Measurements from ENCODE around the gene EIF2AK3.
A peak's percentile ranks its signal among the peaks of the same experiment; 100 is the strongest.
"Not testable (repeated sequence)": the region's sequence is repeated elsewhere in the genome, so short reads cannot be mapped to it uniquely, and the experiment has no call there.

Gene EIF2AK3

DNA sequence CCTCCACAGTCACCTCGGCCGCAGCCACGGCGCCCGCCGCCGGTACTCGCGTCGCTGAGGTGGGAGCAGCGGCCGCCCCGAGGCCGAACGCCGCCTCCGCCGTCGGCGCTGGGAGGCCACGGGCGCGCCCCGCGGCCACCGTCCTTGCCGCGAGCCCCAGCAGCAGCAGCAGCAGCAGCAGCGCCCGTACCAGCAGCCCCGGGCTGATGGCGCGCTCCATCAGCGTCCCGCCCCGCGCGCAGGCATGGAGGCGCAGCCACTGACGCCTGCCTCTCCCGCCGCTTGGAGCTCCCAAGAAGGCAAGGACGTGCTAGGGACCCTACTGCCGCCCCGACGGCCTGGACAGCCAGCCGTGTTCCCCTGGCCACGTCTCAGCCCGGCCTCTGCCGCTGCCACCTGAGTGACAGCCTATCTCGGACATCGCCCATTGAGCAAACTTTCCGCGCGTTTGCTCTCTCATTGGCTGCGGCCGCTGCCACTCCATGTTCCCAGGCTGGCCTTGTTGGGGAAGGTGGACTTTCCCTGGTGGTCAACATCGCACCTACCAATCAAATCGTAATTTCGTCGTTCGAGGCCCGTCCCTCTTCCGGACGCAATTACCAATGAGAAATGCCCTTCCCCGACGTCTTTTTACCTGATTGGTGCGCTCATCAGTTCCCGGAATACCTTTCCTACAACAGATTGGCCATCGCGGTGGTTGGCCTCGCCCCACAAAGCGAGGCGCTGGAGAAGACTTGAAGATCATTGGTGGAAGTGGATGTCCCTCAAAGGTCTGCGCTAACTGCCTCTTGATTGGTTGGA, at the start of gene EIF2AK3:
EIF2AK3 (minus strand) TSS at position 410 of the 801 bp plus-strand sequence; CDS start at position 220, 190 bp downstream.
- DNase-seq (ENCODE audit: low read depth in 2 of 2) = peak; percentile 90 to 93

DNA sequence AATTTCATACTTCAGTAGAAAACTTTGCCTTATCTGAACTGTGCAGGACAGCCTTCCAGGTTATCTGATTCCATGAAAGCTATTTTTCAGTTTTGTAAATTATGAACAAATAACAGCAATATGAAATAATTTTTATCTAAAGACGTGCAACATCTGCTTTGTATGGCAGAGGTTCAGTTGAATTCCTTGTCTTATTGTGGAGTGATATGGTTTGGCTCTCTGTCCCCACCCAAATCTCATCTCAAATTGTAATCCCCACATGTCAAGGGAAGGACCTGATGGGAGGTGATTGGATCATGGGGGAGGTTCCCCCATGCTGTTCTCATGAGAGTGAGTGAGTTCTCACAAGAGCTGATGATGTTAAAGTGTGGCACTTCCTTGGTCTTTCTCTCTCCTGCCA, 46.1 kb upstream of the EIF2AK3 start:
- DNase-seq (ENCODE audit: low read depth in 2 of 2) = no peak

DNA sequence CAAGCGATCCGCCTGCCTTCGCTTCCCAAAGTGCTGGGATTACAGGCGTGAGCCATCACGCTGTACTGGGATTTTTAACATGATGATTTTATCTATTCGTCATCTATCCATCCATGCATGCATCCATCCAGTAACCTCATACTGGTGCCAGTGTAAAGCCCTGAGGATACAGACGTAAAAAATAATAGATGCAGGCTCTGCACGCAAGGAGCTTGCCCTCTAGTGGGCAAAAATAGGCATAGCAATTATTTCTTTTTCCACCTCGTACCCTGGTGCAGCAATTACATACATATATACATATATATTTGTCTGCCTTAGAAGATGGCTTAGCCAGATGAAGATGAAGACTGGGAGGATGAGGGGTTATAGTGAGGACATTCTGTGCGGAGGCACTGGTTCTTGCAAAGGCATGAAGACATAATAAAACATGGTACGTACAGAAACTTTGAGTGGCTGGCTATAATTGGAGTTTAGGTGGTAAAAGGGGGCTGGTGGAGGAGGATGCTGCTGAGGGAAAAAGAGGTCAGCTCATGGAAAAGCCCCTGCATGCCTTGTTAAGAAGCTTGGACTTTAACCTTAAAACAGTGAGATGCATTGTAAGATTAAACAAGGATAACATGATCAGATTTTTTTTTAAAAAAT, 44.6 kb upstream of the EIF2AK3 start:
- DNase-seq (ENCODE audit: low read depth in 2 of 2) = no peak

DNA sequence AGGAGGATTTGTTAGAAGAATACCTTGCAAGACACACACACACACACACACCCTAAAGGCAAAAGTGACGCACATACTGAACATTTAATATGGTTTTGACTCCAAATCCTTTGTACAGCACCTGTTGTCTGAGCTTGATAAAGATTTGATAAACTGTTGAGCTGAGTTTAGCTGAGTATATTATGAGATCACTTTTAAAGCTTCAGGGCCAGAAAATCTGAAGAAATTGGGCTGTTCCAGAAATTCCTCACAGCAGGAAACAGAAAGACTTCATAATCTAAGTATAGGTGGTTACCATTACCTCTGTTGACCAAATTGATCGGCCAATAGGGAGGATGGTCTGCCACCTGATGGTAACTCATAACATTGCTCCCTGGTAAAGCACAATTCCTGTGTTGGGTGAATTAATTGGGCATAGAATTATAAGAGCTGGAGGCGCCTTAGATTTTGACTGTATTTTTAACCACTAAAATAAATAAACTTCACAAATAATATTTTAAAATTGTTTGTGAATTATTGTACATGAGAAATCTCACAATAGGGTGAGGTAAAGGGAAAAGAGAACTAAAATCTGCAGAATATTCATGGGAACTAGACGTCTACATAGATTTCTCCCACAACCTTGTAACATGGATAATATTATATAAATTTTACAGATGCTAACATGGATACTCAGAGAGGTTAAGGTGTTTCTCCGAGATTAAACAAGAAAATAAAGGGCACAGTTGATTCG, 42.4 kb upstream of the EIF2AK3 start:
- peak in 1 of 2 donors; percentile 12 for DNase-seq (ENCODE audit: low read depth in 2 of 2)

DNA sequence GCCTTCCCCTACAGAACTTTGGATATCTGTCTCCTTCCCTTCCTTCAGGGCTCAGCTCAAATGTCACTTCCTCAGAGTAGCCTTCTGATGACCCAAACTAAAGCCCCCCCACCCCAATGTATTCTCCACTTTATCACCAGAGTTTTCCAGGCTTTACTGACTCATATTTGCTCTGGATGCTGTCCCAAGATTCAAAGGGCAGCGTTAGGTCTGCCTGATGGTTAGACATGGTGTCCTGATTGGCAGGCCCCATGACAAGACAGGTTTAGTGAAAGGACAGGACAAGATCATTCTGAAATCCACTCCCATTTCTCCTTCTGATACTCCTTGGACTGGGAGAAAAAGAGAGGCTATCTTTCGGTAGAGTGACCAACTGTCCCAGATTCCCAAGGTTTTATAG, 41.6 kb upstream of the EIF2AK3 start:
- no peak for DNase-seq (ENCODE audit: low read depth in 2 of 2)

DNA sequence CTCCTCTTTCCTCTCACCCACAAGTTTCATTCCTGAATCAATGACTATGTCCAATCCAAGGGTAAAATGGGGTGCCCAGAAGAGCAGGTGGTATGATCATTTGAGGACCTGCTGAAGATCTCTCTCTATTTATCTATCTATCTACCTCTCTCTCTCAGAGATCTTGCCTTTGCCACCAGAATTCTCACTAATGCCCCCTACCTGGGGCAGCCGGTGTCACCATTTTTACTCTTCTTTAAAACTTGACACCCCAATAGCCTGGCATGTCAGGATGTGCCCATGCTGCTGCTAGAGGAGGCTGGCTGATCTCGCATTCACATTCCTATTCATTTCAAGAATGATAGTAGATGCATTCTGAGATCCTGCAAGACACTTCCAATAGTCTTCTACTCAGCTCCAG, 40.0 kb upstream of the EIF2AK3 start:
- no peak for DNase-seq (ENCODE audit: low read depth in 2 of 2)

DNA sequence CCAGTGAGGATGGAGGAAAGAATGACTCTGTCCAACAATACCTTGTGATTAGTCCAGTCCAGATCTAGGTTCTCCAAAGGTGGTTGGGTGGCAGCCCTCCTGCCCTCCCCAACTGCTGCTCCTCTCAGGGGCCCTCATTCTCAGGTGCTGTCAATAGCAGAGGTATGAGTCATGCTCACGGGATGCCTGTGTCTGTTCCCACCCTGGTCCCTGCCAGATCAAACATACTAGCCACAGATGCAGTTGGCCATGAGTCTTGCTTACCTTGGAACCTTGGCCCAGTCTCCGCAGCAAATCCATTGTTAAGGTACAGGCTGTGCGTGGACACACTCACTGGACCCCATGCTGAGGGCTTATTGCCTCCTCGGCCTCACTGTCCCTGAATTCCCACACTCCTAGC, 39.3 kb upstream of the EIF2AK3 start:
- no peak for DNase-seq (ENCODE audit: low read depth in 2 of 2)

DNA sequence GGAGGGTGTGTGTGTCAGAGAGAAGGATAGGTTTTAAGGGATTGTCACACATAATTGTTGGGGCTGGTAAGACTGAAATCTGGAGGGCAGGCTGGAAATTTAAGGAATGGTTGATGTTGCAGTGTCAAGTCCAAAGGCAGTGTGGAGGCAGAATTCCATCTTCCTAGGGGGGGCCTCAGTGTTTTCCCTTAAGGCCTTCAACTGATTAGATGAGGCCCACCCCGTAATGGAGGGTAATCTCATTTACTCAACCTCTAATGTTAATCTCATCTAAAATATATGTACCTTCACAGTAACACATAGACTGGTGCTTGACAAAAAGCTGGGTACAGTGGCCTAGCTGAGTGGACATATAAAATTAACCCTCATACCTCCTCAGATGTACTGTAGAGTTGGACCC, 33.4 kb upstream of the EIF2AK3 start:
- no peak for DNase-seq (ENCODE audit: low read depth in 2 of 2)

DNA sequence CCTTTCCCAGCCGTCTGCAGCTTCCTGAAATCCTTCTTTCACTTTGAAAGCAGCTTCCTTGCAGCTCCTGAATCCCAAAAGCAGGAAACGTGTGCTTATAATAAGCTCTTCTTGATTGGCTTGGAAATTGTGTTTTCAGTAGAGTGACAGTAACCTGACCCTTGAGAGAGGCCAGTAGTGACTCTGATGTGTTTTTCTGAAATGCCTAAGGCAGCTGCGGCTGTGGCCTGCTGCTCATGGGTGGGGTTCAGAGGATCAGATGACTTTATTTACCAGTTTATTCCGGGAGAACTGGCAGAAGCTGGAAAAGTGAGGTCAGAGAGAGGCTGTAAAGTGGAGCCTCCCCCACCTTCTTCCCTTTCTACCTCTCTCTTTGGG, 32.3 kb upstream of the EIF2AK3 start:
- no peak for DNase-seq (ENCODE audit: low read depth in 2 of 2)

DNA sequence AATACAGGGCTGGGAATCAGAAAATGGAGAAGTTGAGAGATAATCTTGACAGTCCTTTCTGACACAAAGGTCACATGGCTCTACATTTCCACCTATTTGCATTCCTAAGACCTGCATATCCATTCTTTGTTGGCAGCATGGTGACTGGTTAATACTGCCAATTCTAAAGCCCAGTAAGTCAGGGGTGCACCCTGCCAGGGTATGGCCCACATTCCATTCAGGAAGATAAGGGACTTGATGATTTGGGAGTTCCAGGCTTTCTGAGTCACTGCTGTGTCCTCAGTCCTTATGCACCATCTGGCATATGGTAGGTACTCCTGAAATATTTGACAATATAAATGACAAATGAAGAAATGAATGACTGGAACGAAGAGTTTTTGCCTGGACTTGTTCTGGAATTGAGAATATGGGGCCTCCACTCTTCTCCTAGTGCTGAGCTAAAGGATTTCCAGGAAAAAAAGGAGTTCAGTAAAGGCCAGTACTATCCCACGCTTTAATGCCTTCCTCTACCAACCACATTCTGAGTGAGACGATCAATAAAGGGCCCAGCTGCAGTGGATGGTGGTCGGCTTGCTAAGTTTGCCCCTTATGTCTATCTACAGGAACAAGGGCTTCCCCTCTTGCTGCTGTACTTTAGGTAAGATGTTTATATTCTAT, 31.7 kb upstream of the EIF2AK3 start:
- DNase-seq (ENCODE audit: low read depth in 2 of 2) = no peak

DNA sequence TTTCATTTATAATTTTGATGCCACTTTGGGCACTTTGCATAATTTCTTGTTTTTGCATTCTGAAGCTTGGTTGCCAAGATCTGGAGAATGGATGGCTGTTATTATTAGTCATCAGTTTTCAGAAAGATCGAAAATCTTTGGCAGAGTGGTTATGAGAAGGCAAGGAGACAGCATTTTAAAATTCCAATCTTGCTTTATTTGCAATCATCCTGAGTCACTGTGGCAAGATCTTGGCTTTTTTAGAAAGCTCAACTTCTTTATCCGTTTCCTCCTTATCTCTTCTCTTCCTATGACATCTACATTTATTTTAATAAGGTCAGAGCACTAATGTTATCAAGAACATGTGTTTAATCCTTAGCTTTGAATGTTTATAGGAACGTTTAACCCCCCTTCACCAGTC, 31.1 kb upstream of the EIF2AK3 start:
- no peak for DNase-seq (ENCODE audit: low read depth in 2 of 2)

DNA sequence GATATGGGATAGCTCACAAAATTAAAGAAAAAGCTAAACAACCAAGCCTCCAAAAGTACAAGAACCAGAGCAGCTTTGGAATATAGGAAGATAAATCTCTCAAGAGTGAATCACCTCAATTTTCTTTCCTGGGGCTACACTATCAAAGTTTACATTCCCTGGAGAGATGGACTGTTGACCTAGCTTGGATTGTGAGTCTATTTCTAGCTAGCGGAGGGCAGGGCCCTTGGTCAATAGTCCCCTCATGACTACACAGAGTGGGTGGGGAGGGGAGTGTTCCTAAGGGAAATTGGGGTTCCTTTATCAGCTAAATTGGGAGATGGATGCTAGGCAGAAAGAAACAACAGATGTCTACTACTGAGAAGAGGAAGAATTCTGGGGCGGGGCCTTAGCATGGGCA, 29.9 kb upstream of the EIF2AK3 start:
- DNase-seq (ENCODE audit: low read depth in 2 of 2) = no peak

DNA sequence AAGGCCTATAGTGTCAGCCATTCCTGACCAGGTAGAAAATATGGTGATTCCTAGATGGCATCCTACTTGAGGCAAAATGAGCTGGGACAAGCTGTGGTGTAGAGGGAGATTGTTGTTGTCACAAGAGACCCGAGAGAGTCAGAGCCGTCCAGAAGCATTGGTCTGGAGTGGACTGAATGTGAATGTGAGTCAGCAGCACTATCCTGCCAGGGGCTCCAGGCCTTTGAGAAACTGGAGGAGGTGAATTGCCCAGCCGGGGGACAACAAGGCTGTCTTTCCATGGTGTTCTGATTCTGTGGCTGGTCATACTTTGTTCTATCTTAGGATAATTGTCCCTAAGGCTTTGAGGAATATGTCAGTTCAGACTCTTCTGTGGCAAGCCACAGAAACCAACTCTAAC, 29.4 kb upstream of the EIF2AK3 start:
- DNase-seq (ENCODE audit: low read depth in 2 of 2) = no peak

DNA sequence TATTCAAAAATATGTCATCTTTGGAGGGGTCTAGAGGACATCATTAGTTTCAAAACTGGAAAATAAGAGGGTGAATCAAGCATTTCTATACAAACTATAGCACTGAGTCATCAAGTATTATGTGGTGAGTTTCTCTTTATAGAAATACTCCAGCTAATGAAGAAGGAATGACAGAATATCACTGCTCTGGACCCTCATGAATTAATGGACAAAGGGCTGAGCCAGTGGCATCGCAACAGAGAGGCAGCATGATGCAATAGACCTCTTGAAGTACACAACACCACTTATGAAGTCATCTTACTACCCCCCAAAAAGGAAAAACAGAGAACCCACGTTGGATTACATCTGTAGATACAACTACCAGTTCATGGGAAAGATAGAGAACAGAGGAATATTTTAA, 27.4 kb upstream of the EIF2AK3 start:
- no peak for DNase-seq (ENCODE audit: low read depth in 2 of 2)

DNA sequence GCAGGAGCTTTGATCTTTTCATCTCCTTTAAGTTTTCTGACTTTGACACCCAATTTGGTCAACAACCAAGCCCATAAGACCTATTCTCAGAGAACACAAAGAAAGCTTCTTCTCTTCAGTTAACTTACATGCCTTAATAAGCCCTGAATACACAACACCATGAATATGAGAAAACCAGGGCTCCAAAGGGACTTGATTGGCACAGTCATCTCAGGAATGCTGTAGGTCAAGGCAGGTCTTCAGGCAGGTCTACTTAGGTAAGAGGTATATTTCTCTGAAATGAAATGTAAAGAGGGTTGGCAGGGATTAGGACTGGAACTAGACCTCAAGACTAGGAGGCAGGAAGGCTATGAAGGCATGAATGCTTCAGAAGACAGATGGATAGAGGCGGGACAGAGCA, 24.4 kb upstream of the EIF2AK3 start:
- no peak for DNase-seq (ENCODE audit: low read depth in 2 of 2)

DNA sequence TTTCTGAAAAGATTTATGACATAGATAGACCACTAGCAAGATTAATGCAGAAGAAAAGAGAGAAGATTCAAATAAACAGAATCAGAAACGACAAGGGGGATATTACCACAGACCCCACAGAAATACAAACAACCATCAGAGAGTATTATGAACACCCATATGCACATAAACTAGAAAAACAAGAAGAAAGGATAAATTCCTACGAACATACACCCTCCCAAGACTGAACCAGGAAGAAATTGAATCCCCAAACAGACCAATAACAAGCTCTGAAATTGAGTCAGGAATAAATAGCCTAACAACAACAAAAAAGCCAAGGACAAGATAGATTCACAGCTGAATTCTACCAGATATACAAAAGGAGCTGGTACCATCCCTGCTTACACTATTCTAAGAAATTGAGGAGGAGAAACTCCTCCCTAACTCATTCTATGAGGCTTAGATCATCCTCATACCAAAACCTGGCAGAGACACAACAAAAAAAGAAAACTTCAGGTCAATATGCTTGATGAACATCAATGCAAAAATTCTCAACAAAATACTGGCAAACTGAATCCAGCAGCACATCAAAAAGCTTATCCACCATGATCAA, 18.1 kb upstream of the EIF2AK3 start:
- not testable (repeated sequence) for DNase-seq (ENCODE audit: low read depth in 2 of 2)

DNA sequence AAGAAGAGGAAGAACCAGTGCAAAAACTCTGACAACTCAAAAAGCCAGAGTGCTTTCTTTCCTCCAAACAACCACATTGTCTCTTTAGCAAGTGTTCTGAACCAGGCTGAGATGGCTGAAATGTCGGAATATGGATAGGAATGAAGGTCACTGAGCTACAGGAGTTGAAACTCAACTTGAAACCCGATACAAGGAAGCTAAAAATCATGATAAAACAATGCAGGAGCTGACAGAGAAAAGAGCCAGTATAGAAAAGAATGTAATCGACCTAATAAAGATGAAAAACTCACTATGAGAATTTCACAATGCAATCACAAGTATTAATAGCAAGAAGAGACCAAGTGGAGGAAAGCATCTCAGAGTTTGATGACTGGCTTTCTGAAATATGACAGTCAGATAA, 15.0 kb upstream of the EIF2AK3 start:
- no peak for DNase-seq (ENCODE audit: low read depth in 2 of 2)

DNA sequence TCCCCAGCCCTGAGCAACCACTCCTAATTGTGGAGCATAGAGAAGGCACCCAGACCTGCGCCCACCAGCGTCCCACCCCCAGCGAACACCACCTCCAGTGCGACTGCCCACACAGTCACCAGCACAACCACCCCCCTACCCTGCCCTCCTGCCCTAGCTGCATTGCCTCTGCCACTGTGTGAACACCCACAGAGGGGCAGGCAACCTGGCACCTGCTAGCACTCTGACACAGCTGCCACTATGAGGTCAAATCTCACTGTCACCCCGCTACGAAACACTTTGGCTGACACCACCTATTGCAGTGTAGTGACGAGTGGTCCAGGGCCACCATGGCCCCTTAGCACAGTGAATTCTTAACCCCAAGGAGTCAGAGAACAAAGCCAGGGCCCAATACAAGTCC, 14.1 kb upstream of the EIF2AK3 start:
- DNase-seq (ENCODE audit: low read depth in 2 of 2) = no peak

DNA sequence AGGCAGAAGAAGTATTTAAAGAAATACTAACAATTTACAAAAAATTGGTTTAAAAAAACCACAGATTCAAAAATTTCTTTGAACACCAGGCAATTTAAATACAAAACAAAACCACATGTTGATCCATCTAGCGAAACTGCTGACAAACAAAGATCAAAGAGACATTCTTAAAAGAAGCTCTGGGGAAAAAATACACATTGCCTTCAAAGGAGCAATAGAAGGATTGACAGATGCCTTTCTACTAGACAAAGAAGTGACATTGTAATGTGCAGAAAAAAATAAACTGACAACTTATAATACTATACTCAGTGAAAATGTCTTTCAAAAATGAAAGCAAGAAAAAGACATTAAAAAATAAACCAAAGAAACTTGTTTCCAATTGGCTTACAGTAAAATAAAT, 12.6 kb upstream of the EIF2AK3 start:
- no peak for DNase-seq (ENCODE audit: low read depth in 2 of 2)

DNA sequence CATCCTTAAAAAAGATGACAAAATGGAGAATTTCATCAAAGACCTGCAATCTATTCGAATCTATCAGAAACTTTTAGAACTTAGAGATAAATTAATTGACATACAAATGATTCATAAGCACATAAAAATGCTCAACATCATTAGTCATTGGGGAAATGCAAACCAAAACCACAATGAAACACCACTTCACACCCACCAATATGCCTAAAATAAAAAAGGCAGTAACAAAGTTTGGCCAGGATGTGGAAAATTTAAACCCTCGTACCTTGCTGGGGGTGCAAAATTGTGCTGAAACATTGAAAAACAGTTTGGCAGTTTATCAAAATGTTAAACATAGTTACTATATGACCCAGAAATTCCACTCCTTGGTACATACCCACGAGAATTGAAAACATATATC, 11.5 kb upstream of the EIF2AK3 start:
- no peak for DNase-seq (ENCODE audit: low read depth in 2 of 2)

DNA sequence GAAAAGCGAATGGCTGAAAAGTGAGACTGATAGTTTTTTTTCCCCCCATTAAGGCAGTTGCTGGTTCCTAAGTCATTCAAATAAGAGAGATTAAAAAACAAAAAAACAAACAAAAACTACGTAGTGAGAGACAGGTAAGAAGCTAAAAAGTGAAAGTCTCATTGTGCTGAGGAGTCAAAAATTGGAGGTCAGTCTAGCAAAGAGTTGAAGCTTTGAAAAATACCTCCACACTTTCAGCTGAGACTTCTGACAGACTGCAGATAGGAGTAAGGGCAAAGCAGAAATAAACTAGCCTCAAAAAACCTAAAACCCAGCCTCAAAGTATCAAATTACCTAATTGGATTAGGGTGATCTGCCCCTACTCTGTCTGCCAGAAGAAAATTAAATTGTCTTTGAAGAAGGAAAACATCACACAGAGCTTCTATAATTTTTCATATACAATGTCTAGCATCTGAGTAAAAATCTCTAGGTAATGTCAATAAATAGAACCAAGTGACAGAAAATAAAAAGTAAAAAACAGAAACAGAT, 10.9 kb upstream of the EIF2AK3 start:
- no peak for DNase-seq (ENCODE audit: low read depth in 2 of 2)

DNA sequence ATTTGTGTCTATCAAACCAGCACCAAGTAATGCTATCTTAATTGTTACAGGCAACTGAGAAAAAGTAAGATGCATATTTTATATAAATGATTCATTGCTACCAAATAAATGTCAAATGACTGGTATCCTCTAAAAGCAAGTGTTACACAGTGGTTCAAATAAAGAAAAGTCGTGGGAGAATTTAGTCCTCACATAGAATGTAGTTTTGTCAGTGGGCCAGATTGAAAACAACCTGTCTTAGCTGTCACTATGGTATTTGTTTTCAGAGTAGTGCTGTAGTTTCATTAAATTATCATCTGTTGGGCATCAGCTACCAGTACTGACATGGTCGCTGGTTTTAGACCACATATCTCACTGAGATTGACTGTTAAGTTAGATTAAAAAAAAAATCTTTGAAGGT, 10.2 kb upstream of the EIF2AK3 start:
- DNase-seq (ENCODE audit: low read depth in 2 of 2) = no peak

All from stimulated activated CD8-positive, alpha-beta memory T cell treated with anti-CD3 and anti-CD28 coated beads, Interleukin-7, amount 100 ng/mL, for 4 hours (primary cell).